H9 (cell line): ENCODE data around the gene CACNA2D3. TPM values are rescaled to one million over a fixed set of nuclear protein-coding genes. Genes with fewer than 3 reads are reported as not detected.

Experiments used
- DNase-seq: peaks from one replicate; pipeline ENCODE4 v3.0.0-alpha.2; 2017
- H2AFZ ChIP-seq: one replicate; pipeline ENCODE4 v1.6.1; 2013; ENCODE audit warnings: mild to moderate bottlenecking, low read length, control low read depth, moderate library complexity
- H2AK5ac ChIP-seq: 2 replicates; pipeline ENCODE4 v1.6.1; 2013; ENCODE audit warnings: low read length, control low read depth, mixed read lengths; ENCODE audit not compliant: insufficient read length
- H2BK120ac ChIP-seq: one replicate; pipeline ENCODE4 v1.6.1; 2013; ENCODE audit warnings: low read depth, mild to moderate bottlenecking, low read length, control low read depth, inconsistent platforms; ENCODE audit not compliant: poor library complexity, severe bottlenecking
- H2BK12ac ChIP-seq: 2 replicates; pipeline ENCODE4 v1.6.1; 2013; ENCODE audit warnings: low read length, control low read depth, mixed read lengths, low read depth; ENCODE audit not compliant: insufficient read length
- H2BK15ac ChIP-seq: 2 replicates; pipeline ENCODE4 v1.6.1; 2013; ENCODE audit warnings: low read depth, low read length, control low read depth
- H2BK20ac ChIP-seq: one replicate; pipeline ENCODE4 v1.6.1; 2013; ENCODE audit warnings: low read depth, mild to moderate bottlenecking, low read length, control low read depth, inconsistent platforms; ENCODE audit not compliant: poor library complexity, severe bottlenecking
- H2BK5ac ChIP-seq: 2 replicates; pipeline ENCODE4 v1.6.1; 2013; ENCODE audit warnings: low read length, control low read depth, mixed read lengths; ENCODE audit not compliant: insufficient read length
- H3K14ac ChIP-seq: 2 replicates; pipeline ENCODE4 v1.6.1; 2013; ENCODE audit warnings: low read length, control low read depth; ENCODE audit not compliant: insufficient read depth
- H3K18ac ChIP-seq: 2 replicates; pipeline ENCODE4 v1.6.1; 2013; ENCODE audit warnings: low read depth, mild to moderate bottlenecking, mixed read lengths, low read length, control low read depth; ENCODE audit not compliant: insufficient read length
- H3K23ac ChIP-seq: 2 replicates; pipeline ENCODE4 v1.6.1; 2013; ENCODE audit warnings: low read length, control low read depth, mixed read lengths, low read depth; ENCODE audit not compliant: insufficient read length
- H3K23me2 ChIP-seq: 2 replicates; pipeline ENCODE4 v1.6.1; 2013; ENCODE audit warnings: low read depth, mild to moderate bottlenecking, mixed read lengths, low read length, control low read depth; ENCODE audit not compliant: insufficient read length, poor library complexity, severe bottlenecking
- H3K27ac ChIP-seq: 2 replicates; pipeline ENCODE4 v1.5.1; 2013; ENCODE audit warnings: low read length, control low read depth, mixed read lengths, low read depth; ENCODE audit not compliant: insufficient read length
- H3K27me3 ChIP-seq: 2 replicates; pipeline ENCODE4 v1.6.1; 2013; ENCODE audit warnings: low read length, control low read depth, inconsistent platforms; ENCODE audit not compliant: insufficient read depth
- H3K4ac ChIP-seq: 2 replicates; pipeline ENCODE4 v1.6.1; 2013; ENCODE audit warnings: low read depth, mild to moderate bottlenecking, control low read depth, inconsistent platforms, low read length, moderate library complexity
- H3K4me1 ChIP-seq: 2 replicates; pipeline ENCODE4 v1.6.1; 2013; ENCODE audit warnings: low read length, control low read depth, inconsistent platforms; ENCODE audit not compliant: insufficient read depth
- H3K4me2 ChIP-seq: 2 replicates; pipeline ENCODE4 v1.6.1; 2013; ENCODE audit warnings: low read length, control low read depth, mixed read lengths; ENCODE audit not compliant: insufficient read length, insufficient read depth
- H3K56ac ChIP-seq: 2 replicates; pipeline ENCODE4 v1.6.1; 2013; ENCODE audit warnings: low read depth, mild to moderate bottlenecking, mixed read lengths, low read length, control low read depth; ENCODE audit not compliant: insufficient read length
- H3K79me1 ChIP-seq: 2 replicates; pipeline ENCODE4 v1.6.1; 2013; ENCODE audit warnings: low read depth, mild to moderate bottlenecking, moderate library complexity, low read length, control low read depth, inconsistent platforms; ENCODE audit not compliant: insufficient read depth, poor library complexity, severe bottlenecking
- H3K79me2 ChIP-seq: 2 replicates; pipeline ENCODE4 v1.6.1; 2013; ENCODE audit warnings: low read length, control low read depth, inconsistent platforms; ENCODE audit not compliant: insufficient read depth
- H3K9ac ChIP-seq: 2 replicates; pipeline ENCODE4 v1.6.1; 2013; ENCODE audit warnings: low read length, control low read depth, mixed read lengths; ENCODE audit not compliant: insufficient read length; ENCODE audit errors: extremely low read depth
- H3K9me3 ChIP-seq: one replicate; pipeline ENCODE4 v1.6.1; 2013; ENCODE audit warnings: low read depth, low read length, inconsistent platforms; ENCODE audit not compliant: control insufficient read depth
- H3T11ph ChIP-seq: one replicate; pipeline ENCODE4 v1.6.1; 2013; ENCODE audit warnings: mild to moderate bottlenecking, low read length, control low read depth, inconsistent platforms
- H4K20me1 ChIP-seq: one replicate; pipeline ENCODE4 v1.6.1; 2013; ENCODE audit not compliant: control insufficient read depth, insufficient read length, insufficient read depth
- H4K5ac ChIP-seq: 2 replicates; pipeline ENCODE4 v1.6.1; 2013; ENCODE audit warnings: low read depth, mild to moderate bottlenecking, mixed read lengths, low read length, control low read depth; ENCODE audit not compliant: insufficient read length
- H4K8ac ChIP-seq: replicated peaks from 2 replicates; pipeline ENCODE4 v1.6.1; 2013; ENCODE audit warnings: low read length, control low read depth, mixed read lengths, low read depth; ENCODE audit not compliant: insufficient read length
- H4K91ac ChIP-seq: 2 replicates; pipeline ENCODE4 v1.6.1; 2013; ENCODE audit warnings: low read depth, mild to moderate bottlenecking, moderate library complexity, mixed read lengths, low read length, control low read depth; ENCODE audit not compliant: insufficient read length
- H3K27ac Mint-ChIP-seq, 3 experiments: 2 replicates in 2 of 3; 3 replicates in 1 of 3; pipeline ENCODE4 v1.8.0; 2020 to 2021; ENCODE audit warnings: mixed read lengths in 3 of 3, mild to moderate bottlenecking in 1 of 3, moderate library complexity in 1 of 3
- H3K27me3 Mint-ChIP-seq: 2 replicates; pipeline ENCODE4 v1.8.0; 2021; ENCODE audit warnings: low read depth, mild to moderate bottlenecking, moderate library complexity, mixed read lengths
- H3K36me3 Mint-ChIP-seq, 3 experiments: 2 replicates in 2 of 3; 3 replicates in 1 of 3; pipeline ENCODE4 v1.8.0; 2020 to 2021; ENCODE audit warnings: low read depth in 3 of 3, mixed read lengths in 3 of 3; ENCODE audit not compliant: insufficient read depth in 1 of 3
- H3K4me1 Mint-ChIP-seq, 2 experiments: 2 replicates each; pipeline ENCODE4 v1.8.0; 2020; ENCODE audit warnings: mixed read lengths in 2 of 2
- H3K4me3 Mint-ChIP-seq, 2 experiments: 2 replicates in 1 of 2; 3 replicates in 1 of 2; pipeline ENCODE4 v1.8.0; 2020 to 2021; ENCODE audit warnings: mild to moderate bottlenecking in 2 of 2, mixed read lengths in 2 of 2, moderate library complexity in 1 of 2
- H3K9me3 Mint-ChIP-seq, 2 experiments: 2 replicates in 1 of 2; 3 replicates in 1 of 2; pipeline ENCODE4 v1.8.0; 2020; ENCODE audit warnings: mild to moderate bottlenecking in 2 of 2, mixed read lengths in 2 of 2, moderate library complexity in 1 of 2
- WGBS: extraction: QIAGEN DNeasy Blood & Tissue Kit; methylation state at CpG from one replicate; pipeline ENCODE4 v1.1.7; 2013; ENCODE audit warnings: missing lambda C conversion rate, low lambda C conversion rate, mixed read lengths; ENCODE audit not compliant: insufficient read length; ENCODE audit errors: extremely low coverage; 5-methylcytosine and 5-hydroxymethylcytosine counted together
- total RNA-seq: library from RNA; stranded (reverse); gene quantifications from 2 replicates; pipeline ENCODE4 v1.2.1, GENCODE V29; 2021
- TF ChIP-seq, protein P1 (sequence below): fragments of 200-600 bp; sonication (generic); conservative IDR thresholded peaks from 3 replicates; pipeline ENCODE4 v1.8.0; 2021; ENCODE audit warnings: antibody characterized with exemption, mild to moderate bottlenecking

Gene CACNA2D3
- total RNA-seq, 1 experiment from 2014 or later = 3.2 TPM

DNA sequence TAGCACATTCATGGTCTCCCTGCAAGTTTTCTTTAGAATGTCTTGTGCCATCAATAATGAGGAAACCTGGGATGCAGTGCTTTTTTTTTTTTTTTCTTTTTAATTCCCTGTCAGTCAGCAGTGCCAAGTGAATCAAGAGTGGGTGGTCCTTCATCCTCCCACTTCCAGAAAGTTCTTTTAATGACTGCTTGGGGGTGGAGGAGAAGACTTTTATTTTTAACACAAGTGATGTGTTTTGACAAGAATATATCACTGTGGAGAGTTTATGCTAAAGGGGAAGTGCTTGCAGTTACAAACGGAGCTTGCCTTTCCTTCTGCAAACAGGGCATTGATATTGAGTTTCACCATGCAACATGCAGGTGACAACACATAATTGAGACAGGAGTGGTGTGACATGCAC lies 69.7 kb downstream of the CACNA2D3 start:
- H2BK15ac ChIP-seq = no peak overlapping the region
- no peak overlapping the region for H2AFZ ChIP-seq
- Mint-ChIP-seq H3K27me3 (0 out of 2 replicates have a peak, but pooled peaks cover 3% of the 10 kb centered on the region), H3K9me3 (peaks cover 6 to 14% of the 10 kb centered on the region in 2 experiments; a peak in 4 of 5 replicates), H3K4me3 (no peak overlapping the region), H3K27ac (no peak overlapping the region), H3K4me1 (peaks cover 25 to 29% of the 10 kb centered on the region in 2 experiments), H3K36me3 (peaks cover 0 to 5% (median 0%) of the 10 kb centered on the region in 3 experiments; a peak in 3 of 7 replicates)
- H2AK5ac ChIP-seq = no peak overlapping the region
- H4K20me1 ChIP-seq = no peaks in the 10 kb centered on the region
- H2BK120ac ChIP-seq = no peak overlapping the region
- no peak overlapping the region for H3T11ph ChIP-seq
- DNase-seq = no peak
- H3K4ac ChIP-seq = no peak overlapping the region
- no peak overlapping the region for H3K9ac ChIP-seq
- no peaks in the 10 kb centered on the region for H3K27me3 ChIP-seq
- H2BK12ac ChIP-seq = no peak overlapping the region
- H3K23ac ChIP-seq = no peak overlapping the region
- no peak overlapping the region for H4K91ac ChIP-seq
- TF ChIP-seq, protein P1, sequence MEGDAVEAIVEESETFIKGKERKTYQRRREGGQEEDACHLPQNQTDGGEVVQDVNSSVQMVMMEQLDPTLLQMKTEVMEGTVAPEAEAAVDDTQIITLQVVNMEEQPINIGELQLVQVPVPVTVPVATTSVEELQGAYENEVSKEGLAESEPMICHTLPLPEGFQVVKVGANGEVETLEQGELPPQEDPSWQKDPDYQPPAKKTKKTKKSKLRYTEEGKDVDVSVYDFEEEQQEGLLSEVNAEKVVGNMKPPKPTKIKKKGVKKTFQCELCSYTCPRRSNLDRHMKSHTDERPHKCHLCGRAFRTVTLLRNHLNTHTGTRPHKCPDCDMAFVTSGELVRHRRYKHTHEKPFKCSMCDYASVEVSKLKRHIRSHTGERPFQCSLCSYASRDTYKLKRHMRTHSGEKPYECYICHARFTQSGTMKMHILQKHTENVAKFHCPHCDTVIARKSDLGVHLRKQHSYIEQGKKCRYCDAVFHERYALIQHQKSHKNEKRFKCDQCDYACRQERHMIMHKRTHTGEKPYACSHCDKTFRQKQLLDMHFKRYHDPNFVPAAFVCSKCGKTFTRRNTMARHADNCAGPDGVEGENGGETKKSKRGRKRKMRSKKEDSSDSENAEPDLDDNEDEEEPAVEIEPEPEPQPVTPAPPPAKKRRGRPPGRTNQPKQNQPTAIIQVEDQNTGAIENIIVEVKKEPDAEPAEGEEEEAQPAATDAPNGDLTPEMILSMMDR = no peak
- no CpG with 5 or more reads among the region's 1 CpG for WGBS
- no peak overlapping the region for H2BK20ac ChIP-seq
- no peak overlapping the region for H3K27ac ChIP-seq
- no peak overlapping the region for H3K4me2 ChIP-seq
- H4K5ac ChIP-seq = no peak overlapping the region
- H3K56ac ChIP-seq = no peak overlapping the region
- no peak overlapping the region for H2BK5ac ChIP-seq
- no peaks in the 10 kb centered on the region for H3K79me2 ChIP-seq
- H3K4me1 ChIP-seq = peaks cover 3% of the 10 kb centered on the region
- H3K14ac ChIP-seq = no peak overlapping the region
- H4K8ac ChIP-seq = no peak overlapping the region
- no peaks in the 10 kb centered on the region for H3K23me2 ChIP-seq
- H3K9me3 ChIP-seq = no peaks in the 10 kb centered on the region
- no peaks in the 10 kb centered on the region for H3K79me1 ChIP-seq
- H3K18ac ChIP-seq = no peak overlapping the region
